Activated naive CD8-positive, alpha-beta T cell treated with anti-CD3 and anti-CD28 coated beads, Interleukin-2, amount 50 U/mL, for 16 hours (primary cell): Measurements from ENCODE around the gene PCDH9.

Experiments
- DNase-seq: peaks from one replicate; pipeline ENCODE4 v3.0.0-alpha.2; 2020; ENCODE audit warnings: low read depth, low spot score

PCDH9 gene

GRCh38 chr13:66468656-66469055, 761.5 kb downstream of the PCDH9 start:
- no peak for DNase-seq

DNA sequence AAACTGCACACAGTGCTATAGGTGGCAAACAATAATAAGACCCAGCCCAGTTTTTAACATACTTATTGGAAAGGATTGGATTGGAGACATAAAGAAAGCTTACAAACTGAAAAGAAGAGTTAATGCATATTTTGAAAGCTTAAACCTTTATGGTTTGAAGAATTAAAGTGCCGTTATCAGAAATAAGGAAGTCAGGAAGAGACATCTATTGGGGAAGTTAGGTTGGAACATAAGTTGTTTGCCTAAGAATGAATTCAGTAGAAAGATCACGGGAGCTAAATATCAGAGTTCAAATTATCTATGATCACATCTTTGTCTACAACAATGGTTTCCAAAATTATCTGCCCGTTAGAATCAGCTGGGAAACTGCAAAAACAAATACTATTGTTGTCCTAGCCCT, 767.9 kb downstream of the PCDH9 start:
- DNase-seq: no peak

DNA sequence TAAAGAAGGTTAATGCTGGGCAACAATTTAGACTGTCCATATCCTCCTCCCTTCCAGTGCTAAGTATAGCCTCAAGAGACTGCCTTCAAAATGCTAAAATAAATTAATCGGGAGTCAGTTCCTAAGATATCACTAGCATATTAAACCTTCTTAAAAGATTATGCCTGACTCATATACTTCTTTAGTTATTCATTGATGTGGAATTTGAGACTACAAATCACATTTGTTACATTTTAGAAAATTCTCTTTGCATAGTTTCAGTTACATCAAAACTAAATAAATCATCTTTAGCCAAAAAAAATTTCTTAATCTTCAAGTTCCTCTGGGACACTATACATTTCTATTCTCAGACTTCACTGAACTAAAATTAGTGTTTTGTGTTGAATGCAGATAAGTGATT, 769.1 kb downstream of the PCDH9 start:
- DNase-seq: no peak

DNA sequence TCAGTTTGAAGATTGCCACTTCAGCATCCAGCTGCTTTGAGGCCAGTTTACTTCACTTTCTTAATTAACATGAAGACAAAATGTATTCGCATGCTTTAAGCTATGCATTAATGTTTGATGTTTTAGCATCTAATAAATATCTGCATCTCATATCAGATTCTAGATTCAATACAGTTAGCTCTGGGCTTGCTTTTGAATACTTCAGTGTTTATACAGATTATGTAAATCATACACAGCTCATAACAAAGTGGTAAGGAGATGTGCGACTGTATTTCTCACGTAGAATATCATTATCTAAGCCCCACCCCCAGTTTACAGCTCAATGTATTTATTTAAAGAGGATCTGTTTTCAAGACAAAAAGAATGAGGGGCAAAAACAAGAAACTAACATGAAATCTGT, 770.5 kb downstream of the PCDH9 start:
- DNase-seq: no peak

DNA sequence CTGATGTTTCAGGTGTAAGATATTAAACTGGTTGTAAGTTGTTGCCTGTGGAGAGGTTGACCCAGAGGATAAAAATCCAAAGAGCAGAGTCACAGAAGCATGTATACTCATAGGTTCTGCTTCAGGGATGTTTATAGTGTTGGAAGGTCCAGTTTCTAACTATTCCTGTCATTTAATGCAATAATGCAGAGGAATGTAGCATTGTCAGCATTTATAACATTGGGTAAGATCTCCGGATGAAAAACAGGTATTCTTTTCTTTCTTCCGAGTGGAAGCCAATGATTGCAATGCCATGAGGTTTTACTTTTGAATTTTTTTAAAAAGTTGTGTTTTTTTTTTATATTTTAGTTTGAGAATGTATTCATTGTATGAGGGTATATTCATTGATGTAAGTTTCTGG, 771.0 kb downstream of the PCDH9 start:
- DNase-seq: no peak

DNA sequence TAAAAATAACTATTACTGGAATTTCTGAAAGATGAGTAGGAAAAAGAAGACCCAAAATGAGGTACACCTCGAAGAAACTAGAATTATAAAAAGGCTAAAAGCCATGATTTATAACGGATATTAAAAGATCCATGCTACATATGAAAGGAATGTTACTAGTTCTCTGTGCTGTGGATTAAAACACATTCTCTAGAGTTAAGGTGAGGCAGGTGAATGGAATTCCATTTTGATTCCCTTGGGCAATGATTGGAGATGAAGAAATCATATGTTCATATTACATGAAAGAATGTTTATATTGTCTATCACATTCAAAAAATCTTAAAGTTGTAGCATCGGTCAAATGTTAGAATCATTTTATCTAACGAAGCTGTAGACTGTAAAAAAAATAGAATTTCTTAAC, 783.7 kb downstream of the PCDH9 start:
- no peak for DNase-seq

DNA sequence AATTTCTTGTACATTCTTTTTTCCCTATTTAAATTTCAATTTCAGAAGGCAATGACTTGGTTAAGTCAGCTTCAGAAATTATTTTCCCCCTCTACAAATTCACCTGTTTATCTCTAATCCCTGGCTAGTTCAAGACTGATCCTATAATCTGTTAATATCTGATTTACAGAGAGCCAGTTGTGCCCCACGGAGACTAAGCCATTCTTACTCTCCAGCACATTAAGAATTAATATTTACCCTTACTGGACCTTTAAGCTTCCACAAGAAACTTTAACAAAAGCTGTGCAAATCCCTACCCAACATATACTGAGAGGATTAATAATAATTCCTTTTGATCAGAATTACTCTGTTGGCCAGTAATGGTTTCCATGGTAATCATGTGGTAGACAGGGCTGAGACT, 786.2 kb downstream of the PCDH9 start:
- no peak for DNase-seq

DNA sequence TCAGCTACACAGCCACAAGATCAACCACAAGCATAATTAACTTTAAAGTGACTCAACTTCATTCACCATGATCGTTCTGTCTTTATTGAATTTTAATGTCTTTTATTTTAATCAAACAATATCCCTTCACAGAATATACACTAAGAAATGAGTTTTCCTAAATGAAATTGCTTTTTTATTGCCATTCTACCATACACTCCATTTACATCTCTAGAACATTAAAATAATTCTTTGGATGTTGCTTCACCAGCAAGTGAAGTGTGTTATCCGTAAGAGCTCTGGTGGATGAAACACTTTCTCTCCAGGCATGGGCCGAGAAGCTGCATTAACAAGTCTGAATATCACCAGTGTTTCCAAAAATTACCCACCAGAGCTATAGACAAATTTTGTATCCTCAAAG, 789.2 kb downstream of the PCDH9 start:
- no peak for DNase-seq

- no peak for DNase-seq
Measured at GRCh38 chr13:66430728-66431127, 799.4 kb downstream of the PCDH9 start.

GRCh38 chr13:66430269-66430668, 799.9 kb downstream of the PCDH9 start:
- no peak for DNase-seq

- DNase-seq: no peak
Measured at GRCh38 chr13:66429156-66429555, 801.0 kb downstream of the PCDH9 start.

GRCh38 chr13:66427458-66427861, 802.7 kb downstream of the PCDH9 start:
- DNase-seq: no peak

GRCh38 chr13:66425741-66426140, 804.4 kb downstream of the PCDH9 start:
- no peak for DNase-seq

DNA sequence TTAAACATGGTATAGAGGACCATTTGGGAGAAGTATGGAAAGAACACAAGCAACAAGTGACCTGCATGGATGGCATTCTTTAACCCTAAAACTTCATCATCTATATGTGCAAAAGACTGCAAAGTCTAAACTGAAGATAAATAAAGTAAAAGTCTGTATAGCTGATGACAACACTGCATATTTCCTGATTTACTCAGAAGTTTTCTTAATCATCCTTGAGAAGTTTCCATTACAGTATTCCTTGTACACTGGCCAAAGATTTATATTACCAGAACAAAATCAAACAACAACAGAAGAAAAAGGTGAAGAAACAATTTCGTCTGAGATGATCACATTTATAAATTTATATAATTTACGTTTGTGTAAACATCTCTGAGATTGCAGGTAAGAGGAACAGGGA, 805.7 kb downstream of the PCDH9 start:
- DNase-seq: no peak

- no peak for DNase-seq
Measured at GRCh38 chr13:66415444-66415843, 814.7 kb downstream of the PCDH9 start.

DNA sequence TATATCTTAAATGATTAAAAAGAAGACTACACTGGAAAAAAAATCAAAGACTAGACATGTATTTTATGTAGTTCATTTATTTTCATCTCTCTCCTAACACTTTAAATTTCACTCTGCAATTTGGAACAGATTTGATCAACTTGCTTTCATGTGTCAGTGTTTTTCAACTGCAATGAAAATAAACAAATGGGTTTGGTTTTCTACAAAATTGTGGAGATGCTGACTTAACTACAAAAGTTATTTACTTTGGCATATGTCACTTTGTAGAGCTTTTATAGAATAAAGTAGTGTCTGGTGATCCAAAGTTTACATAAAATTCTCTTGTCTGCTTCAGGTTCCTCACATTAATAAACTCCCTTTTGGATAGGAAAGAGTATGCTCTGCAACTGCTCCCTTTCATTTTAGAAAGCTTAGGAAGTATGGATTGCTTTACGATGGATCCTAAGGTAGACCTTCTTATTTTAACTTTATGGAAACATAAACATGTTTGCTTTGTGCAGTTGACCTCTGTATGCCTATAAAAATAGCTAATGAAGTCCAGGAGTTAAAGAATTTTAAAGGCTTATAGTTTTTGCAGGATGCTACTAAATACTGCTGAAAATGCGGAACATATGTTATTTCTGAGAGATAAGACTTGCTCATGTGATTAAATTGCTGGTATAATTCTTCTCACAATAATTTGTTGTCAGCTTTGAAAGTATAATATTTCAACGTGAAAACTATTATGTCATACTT, 815.9 kb downstream of the PCDH9 start:
- DNase-seq: no peak

GRCh38 chr13:66410314-66410713, 819.8 kb downstream of the PCDH9 start:
- DNase-seq: no peak

- DNase-seq: no peak
Measured at GRCh38 chr13:66409542-66409941, 820.6 kb downstream of the PCDH9 start.

DNA sequence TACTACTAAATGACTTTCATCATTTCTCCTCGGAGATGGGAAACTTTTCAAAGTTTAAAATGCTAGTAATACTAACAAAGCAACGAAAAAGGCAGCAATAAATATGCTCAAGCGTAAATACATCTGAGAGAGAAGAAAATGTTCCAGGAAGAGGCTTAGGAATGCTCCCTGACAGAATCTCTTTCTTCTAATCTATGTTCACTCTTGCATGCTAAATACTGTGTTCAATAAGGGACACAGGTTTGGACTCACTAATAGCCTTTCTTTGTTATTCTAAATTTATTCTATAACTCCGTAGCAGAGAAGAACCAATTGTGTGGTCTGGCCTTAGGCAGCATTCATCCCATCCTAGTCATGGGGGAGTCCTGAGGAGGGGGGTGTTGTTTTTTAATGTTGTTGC, 823.0 kb downstream of the PCDH9 start:
- no peak for DNase-seq

GRCh38 chr13:66405908-66406802, 824.0 kb downstream of the PCDH9 start:
- DNase-seq: no peak

DNA sequence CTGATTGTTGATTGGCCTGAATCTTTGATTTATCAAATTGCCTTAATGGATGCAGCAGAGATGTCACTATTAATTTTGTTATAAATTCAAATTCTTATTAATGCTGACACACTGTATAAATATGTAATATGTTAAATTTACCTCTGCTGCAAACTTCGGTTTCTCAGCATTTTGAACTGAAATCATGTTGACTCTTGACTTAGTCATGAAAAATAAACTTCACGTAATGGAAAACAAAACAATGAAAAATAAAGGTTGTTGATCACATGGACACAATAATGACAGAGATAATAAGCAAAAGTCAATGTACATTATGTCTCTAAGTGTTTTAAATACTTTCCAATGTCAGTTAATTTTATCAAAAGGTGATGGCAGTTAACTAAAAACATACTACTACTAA, 827.6 kb downstream of the PCDH9 start:
- no peak for DNase-seq

- DNase-seq: no peak
Measured at GRCh38 chr13:66402066-66402465, 828.1 kb downstream of the PCDH9 start.

DNA sequence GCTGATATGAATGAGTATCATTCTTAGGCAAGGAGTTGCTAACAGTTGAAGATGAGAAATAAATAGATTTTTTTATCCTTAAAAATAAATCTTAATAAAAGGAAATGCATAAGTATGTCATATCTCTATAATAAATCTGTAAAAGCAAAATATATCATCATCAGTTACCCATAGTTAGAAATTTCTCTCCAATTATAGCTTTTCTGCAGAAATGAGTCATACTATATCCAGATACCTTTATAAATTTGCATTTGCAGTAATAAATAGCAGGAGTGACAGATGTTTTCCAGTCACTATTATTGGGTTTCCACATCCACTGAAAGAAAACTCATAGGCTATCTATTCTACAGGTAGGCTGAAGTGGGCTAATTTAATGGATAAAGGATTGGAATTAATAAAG, 829.8 kb downstream of the PCDH9 start:
- DNase-seq: no peak
